Measurements from ENCODE around the gene KIAA1586.
"Not testable (repeated sequence)": the region's sequence is repeated elsewhere in the genome, so short reads cannot be mapped to it uniquely, and the experiment has no call there.

KIAA1586 gene

GRCh38 chr6:57046332-57047256 is at the start of gene KIAA1586:
Gene KIAA1586 (plus strand): TSS chr6:57046693. CDS start chr6:57046756, 63 bp downstream.
- DNase-seq = peak; percentile 64

- DNase-seq = no peak
Observed at GRCh38 chr6:56999049-56999448, 47.4 kb upstream of the KIAA1586 start.

GRCh38 chr6:56999748-57000147 is 46.7 kb upstream of the KIAA1586 start:
- not testable (repeated sequence) for DNase-seq

GRCh38 chr6:57002197-57002596 is 44.3 kb upstream of the KIAA1586 start:
- DNase-seq = no peak

GRCh38 chr6:57004292-57004691 is 42.2 kb upstream of the KIAA1586 start:
- no peak for DNase-seq

GRCh38 chr6:57006101-57006500 is 40.4 kb upstream of the KIAA1586 start:
- no peak for DNase-seq

GRCh38 chr6:57008069-57008468 is 38.4 kb upstream of the KIAA1586 start:
- not testable (repeated sequence) for DNase-seq

- DNase-seq = no peak
Observed at GRCh38 chr6:57013521-57013926, 33.0 kb upstream of the KIAA1586 start.

- no peak for DNase-seq
Observed at GRCh38 chr6:57017069-57017468, 29.4 kb upstream of the KIAA1586 start.

GRCh38 chr6:57017841-57018240 is 28.7 kb upstream of the KIAA1586 start:
- DNase-seq = no peak

- DNase-seq = no peak
Observed at GRCh38 chr6:57019434-57019833, 27.1 kb upstream of the KIAA1586 start.

GRCh38 chr6:57021086-57021720 is 25.3 kb upstream of the KIAA1586 start:
- DNase-seq = no peak

GRCh38 chr6:57024321-57024720 is 22.2 kb upstream of the KIAA1586 start:
- DNase-seq = no peak

- no peak for DNase-seq
Observed at GRCh38 chr6:57024775-57025174, 21.7 kb upstream of the KIAA1586 start.

- no peak for DNase-seq
Observed at GRCh38 chr6:57026001-57026400, 20.5 kb upstream of the KIAA1586 start.

GRCh38 chr6:57027301-57027700 is 19.2 kb upstream of the KIAA1586 start:
- DNase-seq = no peak

- DNase-seq = no peak
Observed at GRCh38 chr6:57029213-57029612, 17.3 kb upstream of the KIAA1586 start.

- no peak for DNase-seq
Observed at GRCh38 chr6:57033228-57033627, 13.3 kb upstream of the KIAA1586 start.

GRCh38 chr6:57035549-57035948 is 10.9 kb upstream of the KIAA1586 start:
- DNase-seq = no peak

- DNase-seq = no peak
Observed at GRCh38 chr6:57038906-57039305, 7.6 kb upstream of the KIAA1586 start.

- DNase-seq = no peak
Observed at GRCh38 chr6:57040011-57040410, 6.5 kb upstream of the KIAA1586 start.

GRCh38 chr6:57044061-57044460 is 2.4 kb upstream of the KIAA1586 start:
- not testable (repeated sequence) for DNase-seq

GRCh38 chr6:57044568-57044967 is 1.9 kb upstream of the KIAA1586 start:
- no peak for DNase-seq

GRCh38 chr6:57047257-57047585 is 728 bp downstream of the KIAA1586 start:
- DNase-seq = not testable (repeated sequence)

All from 8988T (cell line).